GM21367 (cell line): ENCODE measurements around the gene INAVA.
A peak's percentile ranks its signal among the peaks of the same experiment; 100 is the strongest.

Source experiments
- ATAC-seq: cut with Tn5 transposase; IDR thresholded peaks from one replicate; pipeline ENCODE4 v1.9.1; 2021; ENCODE audit not compliant: unreplicated experiment

Gene INAVA, protein sequence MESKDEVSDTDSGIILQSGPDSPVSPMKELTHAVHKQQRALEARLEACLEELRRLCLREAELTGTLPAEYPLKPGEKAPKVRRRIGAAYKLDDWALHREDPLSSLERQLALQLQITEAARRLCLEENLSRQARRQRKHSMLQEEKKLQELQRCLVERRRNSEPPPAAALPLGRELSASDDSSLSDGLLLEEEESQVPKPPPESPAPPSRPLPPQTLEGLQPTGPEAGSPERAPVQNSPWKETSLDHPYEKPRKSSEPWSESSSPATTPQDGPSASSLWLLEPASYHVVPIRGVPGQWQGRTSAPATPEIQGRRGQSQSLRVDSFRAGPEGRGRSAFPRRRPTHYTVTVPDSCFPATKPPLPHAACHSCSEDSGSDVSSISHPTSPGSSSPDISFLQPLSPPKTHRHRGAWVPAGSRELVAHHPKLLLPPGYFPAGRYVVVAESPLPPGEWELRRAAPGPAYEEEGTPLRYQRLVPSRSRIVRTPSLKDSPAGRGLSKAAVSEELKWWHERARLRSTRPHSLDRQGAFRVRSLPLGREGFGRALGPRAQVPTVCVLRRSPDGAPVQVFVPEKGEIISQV

GRCh38 chr1:200894712-200895442 lies at the start of gene INAVA:
Gene INAVA (plus strand): TSS chr1:200894900. CDS start chr1:200898401, 3,501 bp downstream.
- no peak for ATAC-seq

DNA sequence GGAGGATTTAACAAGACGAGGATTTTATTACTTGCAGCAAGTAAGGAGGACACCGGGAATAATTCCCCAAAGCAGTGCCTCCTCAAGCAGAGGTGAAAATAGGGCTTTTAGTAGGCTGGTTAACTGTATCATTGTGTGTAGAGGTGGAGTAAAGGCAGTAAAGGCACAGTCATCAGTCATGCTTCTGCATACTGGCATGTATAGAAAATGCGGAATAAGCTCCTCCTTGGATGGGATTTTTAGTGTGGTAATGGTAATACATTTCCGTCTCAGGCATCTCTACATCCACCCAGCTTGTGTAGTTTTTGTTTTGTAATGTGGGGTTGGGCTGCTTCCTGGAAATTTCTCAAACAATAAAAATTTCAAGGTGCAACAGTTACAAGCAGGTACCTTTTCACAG lies 49.3 kb upstream of the INAVA start:
- no peak for ATAC-seq

GRCh38 chr1:200846398-200846797 lies 48.3 kb upstream of the INAVA start:
- no peak for ATAC-seq

DNA sequence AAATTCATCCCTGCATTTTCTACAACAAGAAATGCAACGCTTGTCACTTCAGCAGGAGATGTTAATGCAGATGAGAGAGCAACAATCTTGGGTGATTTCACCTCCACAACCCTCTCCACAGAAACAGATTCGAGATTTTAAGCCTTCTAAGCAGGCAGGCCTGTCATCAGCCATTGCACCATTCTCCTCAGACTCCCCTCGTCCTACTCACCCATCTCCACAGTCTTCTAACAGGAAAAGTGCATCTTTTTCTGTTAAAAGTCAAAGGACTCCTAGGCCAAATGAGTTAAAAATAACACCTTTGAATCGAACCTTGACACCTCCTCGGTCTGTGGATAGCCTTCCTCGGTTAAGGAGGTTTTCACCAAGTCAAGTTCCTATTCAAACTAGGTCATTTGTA lies 45.3 kb upstream of the INAVA start:
- no peak for ATAC-seq

DNA sequence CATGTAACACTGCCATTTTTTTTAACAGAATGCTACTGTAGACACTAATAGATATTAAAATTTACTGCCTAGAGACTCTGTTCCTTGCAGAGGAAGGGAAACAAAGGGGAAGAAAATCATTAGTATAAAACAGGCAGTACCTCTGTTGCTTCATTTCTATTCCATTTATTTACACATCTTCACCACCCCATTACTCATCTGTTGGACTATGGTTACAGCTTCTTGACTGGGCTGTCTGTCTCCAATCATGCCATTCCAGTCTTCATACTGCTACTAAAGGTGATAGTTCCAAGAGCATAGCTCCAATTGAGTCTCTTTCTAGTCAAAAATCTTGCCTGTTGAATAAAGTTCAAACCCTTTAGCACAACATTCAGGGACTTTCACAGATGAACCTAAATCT lies 44.1 kb upstream of the INAVA start:
- no peak for ATAC-seq

DNA sequence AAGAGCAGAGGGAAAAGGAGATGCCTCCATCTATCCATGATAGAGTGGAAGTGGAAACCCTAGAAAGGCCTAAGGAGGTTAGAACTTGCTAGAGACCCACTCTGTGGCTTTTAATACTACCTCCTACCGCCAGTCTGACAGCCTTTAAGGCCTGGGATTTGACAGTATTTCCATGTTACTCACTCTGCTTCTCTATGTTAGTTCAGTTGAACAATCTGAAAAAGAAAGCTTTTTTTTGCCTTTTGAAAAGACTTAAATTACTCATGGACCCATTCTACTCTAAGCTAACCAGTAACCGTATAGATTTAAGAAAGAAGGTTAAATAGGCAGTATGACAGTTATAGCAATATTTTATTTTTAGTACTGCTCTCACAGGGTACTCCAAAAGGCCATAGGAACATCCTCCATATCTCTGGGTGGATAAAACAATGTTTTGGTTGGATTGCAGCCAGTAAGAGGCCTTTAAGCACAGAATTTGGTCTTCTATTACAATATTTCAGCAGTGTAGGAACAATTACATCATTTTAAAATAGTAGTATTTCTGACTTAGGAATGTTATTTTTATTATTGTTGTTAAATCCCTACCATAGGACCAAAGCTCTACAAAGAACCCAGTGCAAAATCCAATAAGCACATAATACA lies 37.9 kb upstream of the INAVA start:
- ATAC-seq: no peak

GRCh38 chr1:200857804-200858203 lies 36.9 kb upstream of the INAVA start:
- no peak for ATAC-seq

DNA sequence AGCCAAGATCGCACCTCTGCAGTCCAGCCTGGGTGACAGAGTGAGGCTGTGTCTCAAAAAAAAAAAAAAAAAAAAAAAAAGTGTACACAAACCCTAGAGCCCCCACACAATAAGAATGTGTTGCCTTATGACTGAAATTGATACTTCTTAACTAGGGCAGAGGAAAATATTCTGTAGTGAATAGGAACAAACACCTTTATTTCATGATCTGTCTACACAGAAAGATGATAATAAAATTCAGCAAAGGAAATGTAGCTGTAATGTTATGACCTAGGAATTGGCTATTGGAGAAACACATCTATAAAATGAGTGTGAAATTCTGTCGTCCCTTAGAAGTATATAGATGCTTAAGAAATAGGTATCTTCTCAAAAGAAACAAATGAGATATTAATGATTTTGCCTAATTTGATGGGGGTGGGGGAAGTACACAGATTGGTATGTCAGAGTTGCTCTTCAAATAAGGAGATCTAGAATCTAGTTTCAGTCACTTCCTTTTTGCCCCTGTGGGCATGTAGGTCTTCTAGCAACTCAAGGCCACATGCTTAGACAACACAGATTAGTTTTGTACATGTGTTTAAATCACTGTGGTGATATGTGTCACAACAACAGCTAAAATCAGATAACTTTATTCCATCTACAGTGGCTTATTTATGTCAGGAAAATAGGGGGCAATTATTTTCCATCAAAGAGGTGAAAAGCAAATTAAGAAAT lies 32.6 kb upstream of the INAVA start:
- ATAC-seq: no peak

GRCh38 chr1:200862713-200863415 lies 31.8 kb upstream of the INAVA start:
- no peak for ATAC-seq

- ATAC-seq: no peak
These were observed 28.6 kb upstream of the INAVA start for GRCh38 chr1:200866116-200866515.

DNA sequence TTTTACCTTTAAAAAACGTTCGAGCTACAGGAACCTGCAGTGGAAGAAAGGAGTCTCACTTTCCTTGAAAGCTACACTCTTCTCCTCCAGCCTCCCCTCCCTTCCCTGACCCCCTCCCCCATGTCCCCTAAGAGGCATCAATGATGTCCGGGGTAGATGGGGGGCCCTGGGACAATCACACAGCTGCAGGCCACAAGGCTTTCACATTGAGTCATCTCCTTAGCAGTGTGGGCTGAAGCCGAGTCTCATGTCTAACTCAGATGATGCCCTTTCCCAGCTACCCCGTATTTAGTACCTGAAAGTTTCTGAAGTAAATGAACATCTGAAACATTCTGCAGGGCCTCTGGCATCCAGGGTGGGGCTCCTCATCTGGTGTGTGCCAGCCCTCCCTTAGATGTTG lies 28.2 kb upstream of the INAVA start:
- ATAC-seq: peak; percentile 89

GRCh38 chr1:200867018-200867811 lies 27.5 kb upstream of the INAVA start:
- no peak for ATAC-seq

DNA sequence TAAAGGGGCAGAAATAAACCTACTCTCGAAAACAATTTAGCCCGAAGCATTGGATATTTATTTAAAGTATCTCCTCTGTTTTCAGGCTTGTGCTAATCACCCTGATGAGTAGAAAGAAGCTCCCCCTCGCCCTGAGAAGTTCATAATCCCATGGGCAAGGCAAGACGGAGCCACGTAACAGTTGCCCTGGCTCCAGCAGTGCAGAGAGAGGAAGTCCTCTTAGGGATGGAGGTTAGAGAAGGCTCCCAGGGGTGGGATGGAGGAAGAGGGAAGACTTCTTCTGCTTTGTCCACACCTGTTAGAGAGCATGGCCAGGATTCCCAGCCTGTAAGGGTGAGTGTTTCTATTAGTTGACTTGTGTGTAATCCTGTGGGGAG lies 25.3 kb upstream of the INAVA start:
- ATAC-seq: no peak

DNA sequence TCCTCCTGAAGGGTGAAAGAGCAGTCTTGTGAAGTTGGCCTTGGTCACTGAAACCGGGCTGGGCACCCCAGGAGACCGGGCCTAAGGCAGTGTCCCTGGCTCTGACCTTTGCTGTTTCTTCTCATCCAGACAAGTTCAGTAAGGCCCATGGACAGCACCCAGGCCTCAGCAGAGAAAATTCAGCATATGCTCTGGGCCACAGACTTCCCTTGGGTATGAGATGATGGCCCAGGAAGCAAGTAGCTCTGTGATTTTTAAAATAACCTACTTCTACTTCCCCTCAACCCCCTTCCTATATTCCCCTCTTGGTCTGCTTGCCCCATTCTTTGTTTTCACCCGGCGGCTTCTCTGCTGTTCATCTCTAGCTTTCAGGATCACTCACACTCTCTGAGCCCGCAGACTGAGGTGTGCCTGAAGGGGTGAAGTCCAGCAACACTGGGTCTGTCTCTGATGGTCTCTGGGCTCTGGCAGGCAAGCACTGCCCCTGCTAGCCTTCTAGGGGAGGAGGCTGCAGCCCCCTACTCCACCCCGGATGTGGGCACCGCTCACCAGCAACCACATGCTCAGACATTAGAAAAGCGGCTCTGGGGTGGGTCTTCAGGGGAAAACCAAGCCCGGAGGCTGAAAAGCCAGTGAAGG lies 24.8 kb upstream of the INAVA start:
- peak; percentile 44 for ATAC-seq

GRCh38 chr1:200872446-200873115 lies 22.1 kb upstream of the INAVA start, which contains the start of gene GPR25:
Gene GPR25 (plus strand): TSS chr1:200872981. CDS start chr1:200873038, 57 bp downstream.
- no peak for ATAC-seq

- ATAC-seq: no peak
These were observed 21.5 kb upstream of the INAVA start for GRCh38 chr1:200873116-200873670.

DNA sequence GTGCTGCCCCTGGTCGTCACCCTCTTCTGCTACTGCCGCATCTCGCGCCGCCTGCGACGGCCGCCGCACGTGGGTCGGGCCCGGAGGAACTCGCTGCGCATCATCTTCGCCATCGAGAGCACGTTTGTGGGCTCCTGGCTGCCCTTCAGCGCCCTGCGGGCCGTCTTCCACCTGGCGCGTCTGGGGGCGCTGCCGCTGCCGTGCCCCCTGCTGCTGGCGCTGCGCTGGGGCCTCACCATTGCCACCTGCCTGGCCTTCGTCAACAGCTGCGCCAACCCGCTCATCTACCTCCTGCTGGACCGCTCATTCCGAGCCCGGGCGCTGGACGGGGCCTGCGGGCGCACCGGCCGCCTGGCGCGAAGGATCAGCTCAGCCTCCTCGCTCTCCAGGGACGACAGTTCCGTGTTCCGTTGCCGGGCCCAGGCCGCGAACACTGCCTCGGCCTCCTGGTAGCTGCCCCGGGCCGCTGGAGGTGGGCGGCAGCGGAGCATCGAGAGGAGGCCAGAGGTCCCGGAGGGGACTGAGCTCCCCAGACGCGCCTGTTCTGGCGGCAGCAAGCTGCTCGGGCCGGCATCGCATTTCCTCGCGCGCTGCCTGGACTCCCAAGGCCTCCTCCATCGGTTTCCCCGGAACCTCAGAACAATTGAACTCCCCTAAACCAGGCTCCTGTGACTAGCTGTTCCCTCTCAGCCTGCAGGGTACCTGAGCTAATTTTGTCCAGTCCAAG lies 20.9 kb upstream of the INAVA start:
- ATAC-seq: no peak
